ENCODE results near the gene ACBD6. TPM values are rescaled to one million over a fixed set of nuclear protein-coding genes. Genes with fewer than 3 reads are reported as not detected.
A peak's percentile ranks its signal among the peaks of the same experiment; 100 is the strongest.

Gene ACBD6
- total and polyA plus RNA-seq, 12 donors, result 16.2 to 30.0 (median 21.0) TPM

DNA sequence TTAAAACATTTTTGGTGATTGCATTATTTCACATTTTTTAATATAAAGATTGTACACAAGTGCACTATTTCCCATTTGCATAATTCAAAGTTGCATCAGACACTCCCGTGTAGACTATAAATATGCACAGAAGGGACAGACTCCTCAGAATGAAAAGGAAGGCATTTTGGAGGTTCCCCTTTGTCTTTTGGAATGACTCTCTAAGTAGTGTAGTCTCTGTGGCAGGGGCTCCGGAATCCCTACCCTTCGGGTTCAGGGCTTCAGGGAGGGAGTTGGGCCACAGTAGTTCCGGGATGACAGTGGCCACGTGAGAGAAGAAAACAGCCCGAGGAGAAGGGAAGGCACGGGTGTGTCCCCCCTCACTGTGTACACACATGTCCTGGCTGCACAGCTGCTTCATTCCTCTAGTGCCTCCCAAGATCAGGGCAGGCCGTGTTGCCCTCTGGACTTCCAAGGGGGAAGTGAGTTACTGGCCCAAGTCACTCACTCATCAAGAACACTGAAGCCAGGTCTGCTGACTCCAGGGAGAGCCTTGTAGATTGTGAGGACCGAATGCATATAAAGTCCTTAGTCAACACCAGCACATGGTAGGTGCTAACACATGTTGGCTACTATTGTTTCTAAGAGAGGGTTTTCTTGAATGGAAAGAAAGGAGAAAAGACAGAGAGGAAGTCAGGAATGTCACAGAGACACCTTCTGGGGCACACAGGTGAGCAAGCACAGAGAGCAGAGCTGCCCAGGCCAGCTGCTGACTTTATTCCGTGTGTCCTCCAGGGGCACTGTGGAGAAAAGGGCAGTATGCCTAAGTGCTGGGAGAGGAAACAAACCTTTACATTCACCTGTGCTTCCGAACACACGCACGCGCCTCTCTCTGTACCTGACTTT is 232.5 kb downstream of the ACBD6 start:
- Histone ChIP-seq H3K9me3 (no peaks in the 10 kb centered on the region), H3K4me3 (no peak overlapping the region), H3K36me3 (peaks cover 0 to 12% (median 3%) of the 10 kb centered on the region in 9 donors), H3K27me3 (peaks cover 0 to 10% (median 0%) of the 10 kb centered on the region in 7 donors), H3K27ac (peak overlapping the region in 1 of 10 donors; percentile 44), H3K4me1 (peaks cover 0 to 19% (median 0%) of the 10 kb centered on the region in 9 donors)
- 76 to 82% methylated on average over 14 of the region's 14 CpGs for WGBS, 2 donors
- TF ChIP-seq, protein P1, sequence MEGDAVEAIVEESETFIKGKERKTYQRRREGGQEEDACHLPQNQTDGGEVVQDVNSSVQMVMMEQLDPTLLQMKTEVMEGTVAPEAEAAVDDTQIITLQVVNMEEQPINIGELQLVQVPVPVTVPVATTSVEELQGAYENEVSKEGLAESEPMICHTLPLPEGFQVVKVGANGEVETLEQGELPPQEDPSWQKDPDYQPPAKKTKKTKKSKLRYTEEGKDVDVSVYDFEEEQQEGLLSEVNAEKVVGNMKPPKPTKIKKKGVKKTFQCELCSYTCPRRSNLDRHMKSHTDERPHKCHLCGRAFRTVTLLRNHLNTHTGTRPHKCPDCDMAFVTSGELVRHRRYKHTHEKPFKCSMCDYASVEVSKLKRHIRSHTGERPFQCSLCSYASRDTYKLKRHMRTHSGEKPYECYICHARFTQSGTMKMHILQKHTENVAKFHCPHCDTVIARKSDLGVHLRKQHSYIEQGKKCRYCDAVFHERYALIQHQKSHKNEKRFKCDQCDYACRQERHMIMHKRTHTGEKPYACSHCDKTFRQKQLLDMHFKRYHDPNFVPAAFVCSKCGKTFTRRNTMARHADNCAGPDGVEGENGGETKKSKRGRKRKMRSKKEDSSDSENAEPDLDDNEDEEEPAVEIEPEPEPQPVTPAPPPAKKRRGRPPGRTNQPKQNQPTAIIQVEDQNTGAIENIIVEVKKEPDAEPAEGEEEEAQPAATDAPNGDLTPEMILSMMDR (IDR thresholded peaks at IDR 0.05), result peak in 4 of 9 donors; percentile 15 to 30 (median 27)
- ATAC-seq (peak in 7 of 8 donors; percentile 14 to 70 (median 41)), DNase-seq (no peak)
- intact Hi-C loops (cut with DNase I), result no loop called here

DNA sequence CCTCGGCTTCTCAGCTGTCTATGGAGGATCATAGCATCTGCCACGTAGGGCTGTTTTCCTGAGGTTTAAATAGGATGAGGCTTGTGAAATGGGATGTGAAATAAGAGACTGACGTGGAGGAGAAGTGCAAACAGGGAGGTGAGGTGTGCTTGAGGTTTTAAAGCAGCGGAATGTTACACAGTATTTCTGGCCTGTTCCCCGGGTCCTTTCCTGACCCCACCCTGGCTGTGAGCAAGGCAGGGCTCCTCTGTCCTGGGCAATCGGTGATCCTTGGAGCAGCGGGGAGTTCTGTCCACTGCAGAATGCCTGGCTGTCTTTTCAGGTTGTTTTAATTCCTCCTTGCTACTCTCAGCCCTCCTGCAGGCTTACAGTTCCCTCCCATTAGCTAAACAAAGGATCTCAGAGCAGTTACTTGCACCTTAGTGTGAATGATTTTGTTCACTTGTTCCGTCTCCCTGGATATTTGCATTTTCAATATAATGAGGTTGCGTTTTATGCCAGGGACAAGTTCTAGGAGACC is 233.8 kb downstream of the ACBD6 start:
- TF ChIP-seq, protein P1 (IDR thresholded peaks at IDR 0.05), result no peak
- intact Hi-C loops (cut with DNase I), result no loop called here

DNA sequence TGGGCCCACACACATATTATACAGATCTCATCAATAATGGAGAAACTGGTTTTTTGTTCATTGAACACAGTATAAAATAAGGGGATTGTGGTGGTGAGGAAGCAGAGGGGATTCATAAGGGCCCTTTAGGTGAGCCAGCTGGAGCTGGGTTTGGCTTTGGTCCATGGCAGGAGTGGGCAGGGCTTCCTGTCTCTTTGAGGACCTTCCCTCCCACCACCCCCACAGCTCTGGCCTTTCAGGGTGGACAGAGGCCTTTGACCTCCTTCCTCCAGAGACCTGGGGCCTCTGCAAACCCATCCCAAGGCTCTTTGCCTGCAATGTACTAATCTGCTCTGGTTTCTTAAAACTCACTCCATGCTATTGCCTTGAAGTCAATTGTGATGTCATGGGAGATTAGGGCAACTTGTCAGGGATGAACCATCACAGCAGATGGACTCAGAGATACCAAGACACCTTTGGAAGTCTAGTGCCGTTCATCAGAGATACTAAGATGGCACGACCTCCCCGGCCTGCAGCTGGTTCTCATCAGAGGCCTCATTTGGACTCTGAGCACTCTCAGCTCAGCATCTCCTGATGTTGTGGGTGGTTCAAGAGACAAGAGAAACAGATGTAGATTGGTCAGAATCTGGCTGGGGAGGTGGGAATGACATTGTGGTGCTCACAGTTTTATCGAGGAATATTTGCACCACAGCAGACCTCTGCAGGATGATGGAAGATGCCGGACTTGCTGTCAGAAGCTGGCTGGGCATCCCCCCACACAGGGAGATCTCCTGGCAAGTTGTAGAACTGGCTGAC is 234.4 kb downstream of the ACBD6 start:
- TF ChIP-seq, protein P1 (IDR thresholded peaks at IDR 0.05), result no peak
- intact Hi-C loops (cut with DNase I), result no loop called here
- DNase-seq, result no peak

More for the DNA sequence above, 233.8 kb downstream of the ACBD6 start:
- ATAC-seq (no peak), DNase-seq (no peak)
- no peak overlapping the region for H3K27ac ChIP-seq
- no peaks in the 10 kb centered on the region for H3K9me3 ChIP-seq
- peaks cover 0 to 22% (median 7%) of the 10 kb centered on the region in 7 donors for H3K27me3 ChIP-seq
- peaks cover 0 to under 1% (median 0%) of the 10 kb centered on the region in 9 donors for H3K36me3 ChIP-seq
- WGBS, 2 donors, result 76 to 77% methylated on average over 9 of the region's 9 CpGs
- H3K4me1 ChIP-seq, result peaks cover 0 to 19% (median 0%) of the 10 kb centered on the region in 9 donors
- H3K4me3 ChIP-seq, result no peak overlapping the region

DNA sequence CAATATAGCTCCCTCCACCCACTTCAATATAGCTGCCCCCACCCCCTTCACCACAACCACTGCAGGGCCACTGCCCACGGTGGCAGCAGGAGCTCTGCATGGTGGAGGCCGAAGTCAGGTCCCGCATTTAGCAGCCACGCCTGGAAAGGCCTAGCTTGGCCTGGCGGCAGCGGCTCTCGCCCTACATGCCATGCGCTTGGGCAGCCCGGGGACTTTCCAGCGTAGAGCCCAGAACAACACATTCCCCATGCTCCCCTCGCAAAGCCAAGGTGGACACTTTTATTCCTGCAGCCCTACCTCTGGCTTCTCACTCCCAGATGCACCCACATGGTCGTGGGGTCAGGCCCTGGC is 235.2 kb downstream of the ACBD6 start:
- 94% methylated on average over 12 of the region's 12 CpGs for WGBS, 2 donors
- no peak for ATAC-seq

More for the DNA sequence above, 234.4 kb downstream of the ACBD6 start:
- H3K4me3 ChIP-seq, result no peak overlapping the region
- no peaks in the 10 kb centered on the region for H3K36me3 ChIP-seq
- no peaks in the 10 kb centered on the region for H3K9me3 ChIP-seq
- no peak overlapping the region for H3K27ac ChIP-seq
- 74 to 75% methylated on average over 5 of the region's 5 CpGs for WGBS, 2 donors
- H3K4me1 ChIP-seq, result peaks cover 0 to 20% (median 0%) of the 10 kb centered on the region in 9 donors
- peaks cover 0 to 29% (median 11%) of the 10 kb centered on the region in 7 donors for H3K27me3 ChIP-seq
- ATAC-seq, result no peak

More for the DNA sequence above, 235.2 kb downstream of the ACBD6 start:
- Histone ChIP-seq H3K4me3 (no peak overlapping the region), H3K27me3 (peaks cover 0 to 35% (median 16%) of the 10 kb centered on the region in 7 donors), H3K9me3 (no peaks in the 10 kb centered on the region), H3K36me3 (no peaks in the 10 kb centered on the region), H3K4me1 (peaks cover 0 to 23% (median 0%) of the 10 kb centered on the region in 9 donors), H3K27ac (no peak overlapping the region)
- intact Hi-C loops (cut with DNase I), result no loop called here
- TF ChIP-seq, protein P1 (IDR thresholded peaks at IDR 0.05), result no peak
- DNase-seq, result no peak
